Umbilical cord (tissue), 2 donors: Measurements from ENCODE around the gene SOWAHD. TPM values are rescaled to one million over a fixed set of nuclear protein-coding genes. Genes with fewer than 3 reads are reported as not detected.
"Not testable (repeated sequence)": the region's sequence is repeated elsewhere in the genome, so short reads cannot be mapped to it uniquely, and the experiment has no call there.

Experiments used
- DNase-seq: peaks from one replicate; pipeline ENCODE4 v3.0.0-alpha.2; 2015; ENCODE audit warnings: low spot score
- total RNA-seq: library from RNA; depleted of rRNA; stranded (reverse); fragments of >200 nt; gene quantifications from one replicate; pipeline ENCODE4 v1.2.3, GENCODE V29; 2014; ENCODE audit warnings: low replicate concordance; ENCODE audit not compliant: insufficient read depth

The SOWAHD gene, protein sequence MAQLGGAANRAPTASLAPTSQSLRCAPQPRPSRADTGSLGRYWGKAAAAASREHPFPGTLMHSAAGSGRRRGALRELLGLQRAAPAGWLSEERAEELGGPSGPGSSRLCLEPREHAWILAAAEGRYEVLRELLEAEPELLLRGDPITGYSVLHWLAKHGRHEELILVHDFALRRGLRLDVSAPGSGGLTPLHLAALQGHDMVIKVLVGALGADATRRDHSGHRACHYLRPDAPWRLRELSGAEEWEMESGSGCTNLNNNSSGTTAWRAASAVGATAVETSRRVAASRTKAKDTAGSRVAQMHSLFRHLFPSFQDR
- total RNA-seq: 0.72 TPM

DNA sequence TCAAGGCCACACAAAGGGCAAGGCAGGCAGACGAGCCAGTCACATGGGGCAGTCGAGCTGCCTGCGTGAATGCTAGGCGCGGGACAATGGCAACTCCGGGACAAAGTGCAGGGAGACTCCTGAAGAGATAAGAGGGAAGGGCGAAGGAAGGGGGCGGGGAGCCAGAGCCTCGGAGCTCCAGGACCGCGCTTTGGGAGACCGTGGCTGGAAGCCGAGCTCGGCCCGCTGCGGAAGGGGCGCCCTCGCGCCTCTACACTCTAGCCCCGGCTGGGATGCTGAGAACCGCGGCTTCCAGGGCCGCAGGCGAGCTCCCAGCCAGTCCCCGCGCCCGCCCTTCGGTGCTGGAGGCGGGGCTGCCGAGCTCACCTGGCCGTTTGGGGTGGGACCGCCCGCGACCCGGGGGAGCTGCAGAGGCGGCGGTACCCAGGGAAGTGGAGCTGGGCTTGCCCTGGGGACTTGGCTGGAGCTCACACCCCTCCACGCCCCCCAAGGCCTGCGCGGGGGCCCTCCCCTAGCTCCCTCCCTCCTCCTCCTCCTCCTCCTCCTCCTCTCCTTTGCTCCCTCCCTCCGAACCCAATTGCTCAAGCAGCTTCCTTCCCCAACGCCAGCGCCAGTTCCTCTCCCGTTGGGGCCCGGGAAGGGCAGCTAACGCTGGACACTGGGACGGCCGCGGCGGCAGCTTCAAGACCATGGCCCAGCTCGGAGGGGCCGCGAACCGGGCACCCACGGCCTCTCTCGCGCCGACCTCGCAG is at the start of gene SOWAHD:
TSS of gene SOWAHD (plus strand) at position 610 of the 752 bp plus-strand sequence. CDS start at position 690, 80 bp downstream.
- DNase-seq: peak; percentile 29

GRCh38 chrX:119708936-119709335 is 49.5 kb upstream of the SOWAHD start:
- DNase-seq: no peak

DNA sequence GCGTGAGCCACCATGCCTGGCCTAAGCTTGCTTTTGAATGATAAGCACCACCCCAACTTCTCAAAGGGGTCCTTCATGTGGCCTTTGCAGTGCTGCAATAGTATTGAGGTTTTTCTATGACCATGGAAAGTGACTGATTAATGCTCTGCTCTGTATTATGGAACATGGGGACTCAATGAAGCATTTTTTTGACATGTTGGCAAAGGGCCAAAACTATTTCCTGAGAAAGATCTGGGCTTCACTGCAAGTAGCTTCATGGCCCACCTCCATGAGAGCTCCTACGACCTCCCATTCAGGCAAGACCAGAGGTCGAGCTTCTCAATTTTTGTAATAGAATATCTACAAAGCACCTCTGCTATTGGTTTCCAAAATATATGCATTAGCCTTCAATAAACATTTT is 48.8 kb upstream of the SOWAHD start:
- DNase-seq: no peak

- DNase-seq: no peak
Observed at GRCh38 chrX:119721487-119721886, 36.9 kb upstream of the SOWAHD start.

DNA sequence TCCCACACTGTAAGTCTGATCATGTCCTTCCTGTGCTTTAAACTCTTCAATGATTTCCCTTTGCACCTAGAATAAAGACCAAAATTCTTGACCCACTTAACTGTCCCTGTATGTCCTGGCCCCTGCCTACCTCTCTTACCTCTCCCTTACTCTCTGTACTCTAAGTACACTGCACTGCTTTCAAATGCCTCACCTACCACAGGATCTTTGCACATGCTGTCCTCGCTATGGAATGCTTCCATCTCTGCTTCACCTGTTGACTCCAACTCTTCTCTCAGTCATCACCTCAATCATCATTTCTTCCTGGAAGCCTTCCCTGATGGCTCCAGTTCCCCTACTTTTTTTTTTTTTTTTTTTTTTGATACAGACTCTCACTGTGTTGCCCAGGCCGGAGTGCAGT is 36.5 kb upstream of the SOWAHD start:
- no peak for DNase-seq

DNA sequence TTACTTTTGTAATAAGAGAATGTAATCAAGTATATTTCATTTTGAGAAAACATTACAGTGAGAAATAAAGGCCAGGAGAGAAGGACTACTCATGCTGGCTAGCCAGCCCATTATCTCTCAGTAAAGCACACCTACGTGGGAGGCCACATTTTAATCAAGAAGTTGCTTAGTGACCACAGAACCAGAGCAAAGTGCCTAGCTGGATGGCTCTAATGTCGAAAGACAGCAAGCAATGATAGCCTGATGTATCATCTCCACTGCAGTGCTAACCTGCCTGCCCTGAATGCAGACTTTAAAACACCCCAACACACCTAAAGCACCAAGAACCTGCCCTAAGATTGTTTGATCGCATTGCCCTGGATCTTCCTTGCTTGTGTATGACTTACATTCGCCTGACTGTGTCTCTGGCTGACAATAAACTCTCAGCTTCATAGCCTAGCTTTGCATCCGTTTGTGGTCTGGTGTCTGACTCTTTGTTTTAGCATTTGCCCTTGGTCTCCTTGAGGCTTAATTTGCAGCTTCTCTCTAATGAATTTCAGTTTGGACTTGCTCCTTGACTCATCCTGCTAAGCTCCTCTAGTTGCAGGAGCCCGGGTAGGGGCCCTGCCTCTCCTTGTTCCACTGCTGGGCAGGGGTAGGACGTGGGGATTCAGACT is 31.4 kb upstream of the SOWAHD start:
- no peak for DNase-seq

DNA sequence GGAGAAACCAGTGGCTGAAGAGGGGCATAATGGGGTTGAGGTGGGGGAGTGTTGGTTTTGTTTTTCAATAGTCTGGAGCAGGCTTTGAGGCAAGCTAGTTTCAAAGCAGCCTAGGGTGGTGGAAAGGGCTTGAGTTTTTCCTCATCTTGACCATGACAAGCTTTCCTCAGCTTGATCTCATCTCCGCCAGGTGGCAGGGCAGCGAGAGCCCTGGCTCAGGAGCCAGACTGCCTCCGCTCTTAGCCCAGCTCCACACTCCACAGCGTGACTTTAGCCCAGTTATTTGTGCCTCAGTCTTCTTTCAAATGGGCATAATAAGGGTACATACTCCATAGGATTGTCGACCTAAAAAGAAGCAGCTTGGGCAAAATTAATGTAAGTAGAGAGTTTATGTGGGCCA is 29.9 kb upstream of the SOWAHD start:
- no peak for DNase-seq

- peak; percentile 54 for DNase-seq
Observed at GRCh38 chrX:119729408-119730201, 28.8 kb upstream of the SOWAHD start.

DNA sequence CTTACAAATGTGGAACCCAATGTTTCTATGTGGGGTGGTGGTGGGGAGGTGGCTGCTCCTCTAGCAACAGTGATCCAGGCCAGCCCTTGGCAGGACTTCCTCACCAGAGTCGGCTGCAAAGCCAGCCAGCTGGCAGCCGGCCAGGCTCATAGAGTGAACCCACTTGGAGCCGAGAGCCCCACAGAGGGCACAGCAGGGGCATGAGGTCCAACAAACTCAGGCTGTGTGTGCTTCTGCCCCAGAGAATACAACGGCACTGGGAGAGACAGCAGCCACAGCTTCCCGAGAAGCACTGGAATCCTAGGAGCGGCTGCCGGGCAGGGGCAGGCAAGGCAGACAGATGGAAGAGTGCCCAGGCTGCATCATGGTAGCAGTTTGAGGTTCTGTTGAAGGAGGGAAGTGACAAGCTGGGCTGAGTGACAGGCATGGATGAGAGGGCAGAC is 23.5 kb upstream of the SOWAHD start:
- peak; percentile 12 for DNase-seq

- no peak for DNase-seq
Observed at GRCh38 chrX:119735467-119735866, 22.9 kb upstream of the SOWAHD start.

DNA sequence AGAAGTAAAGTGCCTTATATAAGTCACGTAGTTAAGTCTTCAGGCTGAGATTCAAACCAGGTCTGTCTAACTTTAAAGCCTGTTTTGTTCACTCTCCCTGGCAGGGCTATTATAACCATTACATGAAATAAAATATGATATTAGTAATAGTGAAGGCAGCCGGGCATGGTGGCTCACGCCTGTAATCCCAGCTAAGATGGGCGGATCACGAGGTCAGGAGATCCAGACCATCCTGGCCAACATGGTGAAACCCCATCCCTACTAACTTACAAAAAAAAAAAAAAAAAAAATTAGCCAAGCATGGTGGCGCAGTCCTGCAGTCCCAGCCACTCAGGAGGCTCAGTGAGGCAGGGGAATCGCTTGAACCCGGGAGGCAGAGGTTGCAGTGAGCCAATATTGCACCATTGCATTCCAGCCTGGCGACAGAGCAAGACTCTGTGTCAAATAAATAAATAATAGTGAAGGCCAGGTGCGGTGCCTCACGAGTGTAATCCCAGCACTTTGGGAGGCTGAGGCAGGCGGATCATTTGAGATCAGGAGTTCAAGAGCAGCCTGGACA is 22.1 kb upstream of the SOWAHD start:
- no peak for DNase-seq

GRCh38 chrX:119738742-119739141 is 19.6 kb upstream of the SOWAHD start:
- DNase-seq: no peak

DNA sequence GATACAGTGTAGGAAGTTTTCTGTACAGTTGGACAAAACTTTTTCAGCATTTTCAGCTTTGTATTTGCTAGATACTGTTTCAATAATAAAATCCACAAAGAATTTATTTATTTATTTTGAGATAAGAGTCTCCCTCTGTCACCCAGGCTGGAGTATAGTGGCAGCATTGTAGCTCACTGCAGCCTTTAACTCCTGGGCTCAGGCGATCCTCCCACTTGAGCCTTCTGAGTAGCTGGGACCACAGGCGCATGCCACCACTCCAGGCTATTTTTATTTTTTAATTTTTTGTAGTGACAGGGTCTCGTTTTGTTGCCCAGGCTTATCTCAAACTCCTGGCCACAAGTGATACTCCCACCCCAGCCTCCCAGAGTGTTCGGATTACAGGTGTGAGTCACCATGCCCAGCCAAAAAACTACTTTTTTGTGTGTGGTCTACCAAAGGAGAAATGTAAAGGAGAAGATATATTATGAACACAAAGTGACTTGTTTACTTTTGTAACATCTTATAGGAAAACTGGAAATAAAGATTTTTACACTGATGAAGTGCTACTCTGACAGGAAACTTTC is 13.0 kb upstream of the SOWAHD start:
- no peak for DNase-seq

DNA sequence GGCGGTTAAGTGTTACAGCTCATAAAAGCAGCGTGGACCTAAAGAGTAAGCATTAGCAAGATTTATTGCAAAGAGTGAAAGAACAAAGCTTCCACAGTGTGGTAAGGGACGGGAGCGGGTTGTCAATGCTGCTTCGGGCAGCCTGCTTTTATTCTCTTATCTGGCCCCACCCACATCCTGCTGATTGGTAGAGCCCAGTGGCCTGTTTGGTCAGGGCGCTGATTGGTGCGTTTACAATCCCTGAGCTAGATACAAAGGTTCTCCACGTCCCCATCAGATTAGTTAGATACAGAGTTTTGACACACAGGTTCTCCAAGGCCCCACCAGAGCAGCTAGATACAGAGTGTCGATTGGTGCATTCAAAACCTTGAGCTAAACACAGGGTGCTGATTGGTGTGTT is 8.3 kb upstream of the SOWAHD start:
- DNase-seq: not testable (repeated sequence)

DNA sequence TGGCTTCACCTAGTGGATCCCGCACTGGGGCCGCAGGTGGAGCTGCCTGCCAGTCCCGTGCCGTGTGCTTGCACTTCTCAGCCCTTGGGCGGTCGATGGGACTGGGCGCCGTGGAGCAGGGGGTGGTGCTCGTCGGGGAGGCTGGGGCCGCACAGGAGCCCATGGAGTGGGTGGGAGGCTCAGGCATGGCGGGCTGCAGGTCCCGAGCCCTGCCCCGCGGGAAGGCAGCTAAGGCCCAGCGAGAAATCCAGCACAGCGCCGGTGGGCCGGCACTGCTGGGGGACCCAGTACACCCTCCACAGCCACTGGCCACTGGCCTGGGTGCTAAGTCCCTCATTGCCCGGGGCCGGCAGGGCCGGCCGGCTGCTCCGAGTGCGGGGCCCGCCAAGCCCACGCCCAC is 7.6 kb upstream of the SOWAHD start:
- not testable (repeated sequence) for DNase-seq

DNA sequence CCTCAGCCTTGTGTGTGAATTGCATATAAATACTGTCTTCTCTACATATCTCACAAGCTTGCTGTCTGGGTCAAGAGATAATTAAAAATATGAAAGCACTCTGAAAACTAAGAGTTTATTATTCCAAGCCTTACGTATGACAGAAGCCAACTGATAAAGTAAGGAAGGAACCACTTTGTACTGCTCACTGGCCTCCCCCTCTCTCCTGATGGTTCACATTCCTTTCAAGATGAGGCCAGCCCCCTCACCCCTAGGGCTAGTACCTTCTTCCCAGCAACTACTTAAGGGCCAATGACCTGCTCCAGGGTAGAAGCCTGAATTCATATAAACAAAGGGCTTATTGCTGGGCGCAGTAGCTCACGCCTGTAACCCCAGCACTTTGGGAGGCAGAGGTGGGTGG is 5.4 kb upstream of the SOWAHD start:
- no peak for DNase-seq

GRCh38 chrX:119753639-119754257 is 4.6 kb upstream of the SOWAHD start:
- DNase-seq: peak; percentile 20

GRCh38 chrX:119755981-119756533 is 2.3 kb upstream of the SOWAHD start:
- DNase-seq: no peak

- no peak for DNase-seq
Observed at GRCh38 chrX:119756926-119757635, 1.3 kb upstream of the SOWAHD start.

DNA sequence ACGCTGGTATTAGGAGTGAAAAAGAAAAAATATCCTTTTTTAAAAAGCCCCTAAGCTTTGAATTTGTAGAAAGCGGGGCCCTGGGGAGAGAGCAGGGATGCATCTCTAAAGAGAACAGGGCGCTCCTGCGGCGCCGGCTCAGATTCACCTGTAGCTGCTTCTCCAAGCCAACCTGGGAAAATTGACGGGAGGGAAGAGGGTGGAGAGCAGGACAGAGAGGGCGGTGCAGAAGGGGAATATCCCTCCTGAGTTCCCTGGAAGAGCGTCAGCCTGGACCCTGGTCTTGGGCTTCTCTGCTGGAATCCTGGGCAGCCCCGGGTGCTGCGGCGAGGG is 776 bp upstream of the SOWAHD start:
- no peak for DNase-seq
